ENCODE measurements around the gene ZNF280D. TPM values are rescaled to one million over a fixed set of nuclear protein-coding genes. Genes with fewer than 3 reads are reported as not detected.

Gene ZNF280D
- total and polyA plus RNA-seq, 2 of the 13 experiments (the other 11 are each of a cell fraction or from before 2014, with no cell fraction given) = 7.1 to 11.9 TPM

GRCh38 chr15:56617628-56618027 lies 115.7 kb downstream of the ZNF280D start:
- Histone ChIP-seq H3K4me3 (replicated peaks in 1 of 3; ENCODE audit: insufficient read depth in 1 of 3, low read depth in 2 of 3, low read length in 3 of 3) (no peak overlapping the region), H3K27me3 (ENCODE audit: control insufficient read depth in 1 of 2, insufficient read depth in 2 of 2, low read length in 2 of 2) (no peaks in the 10 kb centered on the region), H3K4me1 (ENCODE audit: insufficient read depth, low read length) (no peaks in the 10 kb centered on the region), H3K79me2 (ENCODE audit: insufficient read depth, low read length) (no peaks in the 10 kb centered on the region), H4K20me1 (ENCODE audit: insufficient read depth, low read length) (no peaks in the 10 kb centered on the region), H2AFZ (ENCODE audit: low read length) (no peak overlapping the region), H3K9ac (ENCODE audit: insufficient read depth, low read depth, low read length) (no peak overlapping the region), H3K27ac (ENCODE audit: extremely low read length, insufficient read depth, low read length) (no peak overlapping the region), H3K4me2 (ENCODE audit: low read depth, low read length) (no peak overlapping the region), H3K36me3 (replicated peaks in 1 of 2; ENCODE audit: control insufficient read depth in 1 of 2, insufficient read depth in 2 of 2, low read length in 2 of 2) (no peaks in the 10 kb centered on the region), H3K9me3 (ENCODE audit: low read length) (no peaks in the 10 kb centered on the region)
- in situ Hi-C loops (cut with HindIII; ENCODE audit: extremely low pct_ligation_motif_present, low pct_unique_long_range_greater_than_20kb) (no loop called here), intact Hi-C loops (cut with micrococcal nuclease; ENCODE audit: unreplicated experiment) (no loop called here)
- TF ChIP-seq MAFK (conservative IDR thresholded peaks at IDR 0.05 in 1 of 2, IDR thresholded peaks at IDR 0.05 in 1 of 2; ENCODE audit: low read length in 2 of 2) (peak; percentile 45 to 47; a peak in 3 of 4 replicates), PRMT3 (CRISPR knock-in tag; IDR thresholded peaks at IDR 0.05; ENCODE audit: borderline replicate concordance, low read depth) (no peak)
- 12% methylated on average over 2 of the region's 2 CpGs for WGBS (ENCODE audit: low lambda C conversion rate)
- FAIRE-seq (no peak), DNase-seq (ENCODE audit: low spot score) (no peak), ATAC-seq (no peak)
- no TSS peak for BruUV-seq (replicated peaks)
- CTCF ChIA-PET (ENCODE audit: low intra/inter-chr PET ratio, low total read pairs) = no interaction called here
- POLR2A ChIA-PET = no interaction called here

- H3K36me3 ChIP-seq (replicated peaks in 1 of 2; ENCODE audit: control insufficient read depth in 1 of 2, insufficient read depth in 2 of 2, low read length in 2 of 2) = no peaks in the 10 kb centered on the region
- no peak overlapping the region for H3K4me2 ChIP-seq (ENCODE audit: low read depth, low read length)
- no peak overlapping the region for H3K4me3 ChIP-seq (replicated peaks in 1 of 3; ENCODE audit: insufficient read depth in 1 of 3, low read depth in 2 of 3, low read length in 3 of 3)
- ChIA-PET POLR2A (no interaction called here), CTCF (ENCODE audit: low intra/inter-chr PET ratio, low total read pairs) (no interaction called here)
- H3K27me3 ChIP-seq (ENCODE audit: control insufficient read depth in 1 of 2, insufficient read depth in 2 of 2, low read length in 2 of 2) = no peaks in the 10 kb centered on the region
- no TSS peak for BruUV-seq (replicated peaks)
- TF ChIP-seq LCORL (IDR thresholded peaks at IDR 0.05) (peak; percentile 62; the same call in 1 of the 2 replicates), LCORL (CRISPR knock-in tag; IDR thresholded peaks at IDR 0.05) (no peak), ZEB1 (IDR thresholded peaks at IDR 0.05; ENCODE audit: insufficient replicate concordance, low read depth) (no peak), ZNF468 (CRISPR knock-in tag; IDR thresholded peaks at IDR 0.05) (no peak)
- TF ChIP-seq, protein P1, sequence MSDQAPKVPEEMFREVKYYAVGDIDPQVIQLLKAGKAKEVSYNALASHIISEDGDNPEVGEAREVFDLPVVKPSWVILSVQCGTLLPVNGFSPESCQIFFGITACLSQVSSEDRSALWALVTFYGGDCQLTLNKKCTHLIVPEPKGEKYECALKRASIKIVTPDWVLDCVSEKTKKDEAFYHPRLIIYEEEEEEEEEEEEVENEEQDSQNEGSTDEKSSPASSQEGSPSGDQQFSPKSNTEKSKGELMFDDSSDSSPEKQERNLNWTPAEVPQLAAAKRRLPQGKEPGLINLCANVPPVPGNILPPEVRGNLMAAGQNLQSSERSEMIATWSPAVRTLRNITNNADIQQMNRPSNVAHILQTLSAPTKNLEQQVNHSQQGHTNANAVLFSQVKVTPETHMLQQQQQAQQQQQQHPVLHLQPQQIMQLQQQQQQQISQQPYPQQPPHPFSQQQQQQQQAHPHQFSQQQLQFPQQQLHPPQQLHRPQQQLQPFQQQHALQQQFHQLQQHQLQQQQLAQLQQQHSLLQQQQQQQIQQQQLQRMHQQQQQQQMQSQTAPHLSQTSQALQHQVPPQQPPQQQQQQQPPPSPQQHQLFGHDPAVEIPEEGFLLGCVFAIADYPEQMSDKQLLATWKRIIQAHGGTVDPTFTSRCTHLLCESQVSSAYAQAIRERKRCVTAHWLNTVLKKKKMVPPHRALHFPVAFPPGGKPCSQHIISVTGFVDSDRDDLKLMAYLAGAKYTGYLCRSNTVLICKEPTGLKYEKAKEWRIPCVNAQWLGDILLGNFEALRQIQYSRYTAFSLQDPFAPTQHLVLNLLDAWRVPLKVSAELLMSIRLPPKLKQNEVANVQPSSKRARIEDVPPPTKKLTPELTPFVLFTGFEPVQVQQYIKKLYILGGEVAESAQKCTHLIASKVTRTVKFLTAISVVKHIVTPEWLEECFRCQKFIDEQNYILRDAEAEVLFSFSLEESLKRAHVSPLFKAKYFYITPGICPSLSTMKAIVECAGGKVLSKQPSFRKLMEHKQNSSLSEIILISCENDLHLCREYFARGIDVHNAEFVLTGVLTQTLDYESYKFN (CRISPR knock-in tag; conservative IDR thresholded peaks at IDR 0.05) = no peak
- TF ChIP-seq, protein P2, sequence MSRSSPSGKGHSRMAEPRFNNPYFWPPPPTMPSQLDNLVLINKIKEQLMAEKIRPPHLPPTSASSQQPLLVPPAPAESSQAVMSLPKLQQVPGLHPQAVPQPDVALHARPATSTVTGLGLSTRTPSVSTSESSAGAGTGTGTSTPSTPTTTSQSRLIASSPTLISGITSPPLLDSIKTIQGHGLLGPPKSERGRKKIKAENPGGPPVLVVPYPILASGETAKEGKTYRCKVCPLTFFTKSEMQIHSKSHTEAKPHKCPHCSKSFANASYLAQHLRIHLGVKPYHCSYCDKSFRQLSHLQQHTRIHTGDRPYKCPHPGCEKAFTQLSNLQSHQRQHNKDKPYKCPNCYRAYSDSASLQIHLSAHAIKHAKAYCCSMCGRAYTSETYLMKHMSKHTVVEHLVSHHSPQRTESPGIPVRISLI (CRISPR knock-in tag; IDR thresholded peaks at IDR 0.05; ENCODE audit: borderline replicate concordance) = no peak
- TF ChIP-seq, protein P3, sequence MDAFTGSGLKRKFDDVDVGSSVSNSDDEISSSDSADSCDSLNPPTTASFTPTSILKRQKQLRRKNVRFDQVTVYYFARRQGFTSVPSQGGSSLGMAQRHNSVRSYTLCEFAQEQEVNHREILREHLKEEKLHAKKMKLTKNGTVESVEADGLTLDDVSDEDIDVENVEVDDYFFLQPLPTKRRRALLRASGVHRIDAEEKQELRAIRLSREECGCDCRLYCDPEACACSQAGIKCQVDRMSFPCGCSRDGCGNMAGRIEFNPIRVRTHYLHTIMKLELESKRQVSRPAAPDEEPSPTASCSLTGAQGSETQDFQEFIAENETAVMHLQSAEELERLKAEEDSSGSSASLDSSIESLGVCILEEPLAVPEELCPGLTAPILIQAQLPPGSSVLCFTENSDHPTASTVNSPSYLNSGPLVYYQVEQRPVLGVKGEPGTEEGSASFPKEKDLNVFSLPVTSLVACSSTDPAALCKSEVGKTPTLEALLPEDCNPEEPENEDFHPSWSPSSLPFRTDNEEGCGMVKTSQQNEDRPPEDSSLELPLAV (CRISPR knock-in tag; conservative IDR thresholded peaks at IDR 0.05; ENCODE audit: low read depth) = no peak
- H2AFZ ChIP-seq (ENCODE audit: low read length) = no peak overlapping the region
- no peak overlapping the region for H3K9ac ChIP-seq (ENCODE audit: insufficient read depth, low read depth, low read length)
- FAIRE-seq (no peak), DNase-seq (ENCODE audit: low spot score) (no peak), ATAC-seq (no peak)
- no peaks in the 10 kb centered on the region for H3K79me2 ChIP-seq (ENCODE audit: insufficient read depth, low read length)
- in situ Hi-C loops (cut with HindIII; ENCODE audit: extremely low pct_ligation_motif_present, low pct_unique_long_range_greater_than_20kb) = no loop called here
- H3K9me3 ChIP-seq (ENCODE audit: low read length) = no peaks in the 10 kb centered on the region
- 46% methylated on average over 3 of the region's 3 CpGs for WGBS (ENCODE audit: low lambda C conversion rate)
- intact Hi-C loops (cut with micrococcal nuclease; ENCODE audit: unreplicated experiment) = no loop called here
- H4K20me1 ChIP-seq (ENCODE audit: insufficient read depth, low read length) = no peaks in the 10 kb centered on the region
- H3K4me1 ChIP-seq (ENCODE audit: insufficient read depth, low read length) = no peaks in the 10 kb centered on the region
- H3K27ac ChIP-seq (ENCODE audit: extremely low read length, insufficient read depth, low read length) = no peak overlapping the region
Measured at GRCh38 chr15:56616551-56616950, 116.8 kb downstream of the ZNF280D start.
